GM12892 (cell line): Measurements from ENCODE around the gene CTNND2.

Source experiments
- POLR2A ChIP-seq: IDR thresholded peaks from 2 replicates; pipeline ENCODE4 v1.6.1; 2011; ENCODE audit warnings: low read depth, low read length, control low read depth
- POLR2AphosphoS5 ChIP-seq: IDR thresholded peaks from 2 replicates; pipeline ENCODE4 v1.6.1; 2011; ENCODE audit warnings: low read depth, low read length, control low read depth

DNA sequence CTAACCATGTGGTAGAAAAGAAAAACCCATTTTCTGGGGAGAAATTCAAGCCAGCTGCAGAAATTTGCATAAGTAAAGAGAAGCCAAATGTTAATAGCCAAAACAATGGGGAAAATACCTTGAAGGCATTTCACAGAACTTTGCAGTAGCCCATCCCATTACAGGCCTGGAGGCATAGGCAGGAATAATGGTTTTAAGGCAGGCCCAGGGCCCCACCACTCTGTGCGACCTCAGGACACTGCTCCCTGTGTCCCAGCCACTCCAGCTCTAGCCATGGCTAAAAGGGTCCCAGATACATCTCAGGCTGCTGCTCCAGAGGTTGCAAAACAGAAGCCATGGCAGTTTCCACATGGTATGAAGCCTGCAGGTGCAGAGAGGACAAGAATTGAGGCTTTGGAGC is 253.3 kb downstream of the CTNND2 start:
- TF ChIP-seq POLR2A (no peak), POLR2AphosphoS5 (no peak)
